ENCODE results near the gene ZNF732.

DNA sequence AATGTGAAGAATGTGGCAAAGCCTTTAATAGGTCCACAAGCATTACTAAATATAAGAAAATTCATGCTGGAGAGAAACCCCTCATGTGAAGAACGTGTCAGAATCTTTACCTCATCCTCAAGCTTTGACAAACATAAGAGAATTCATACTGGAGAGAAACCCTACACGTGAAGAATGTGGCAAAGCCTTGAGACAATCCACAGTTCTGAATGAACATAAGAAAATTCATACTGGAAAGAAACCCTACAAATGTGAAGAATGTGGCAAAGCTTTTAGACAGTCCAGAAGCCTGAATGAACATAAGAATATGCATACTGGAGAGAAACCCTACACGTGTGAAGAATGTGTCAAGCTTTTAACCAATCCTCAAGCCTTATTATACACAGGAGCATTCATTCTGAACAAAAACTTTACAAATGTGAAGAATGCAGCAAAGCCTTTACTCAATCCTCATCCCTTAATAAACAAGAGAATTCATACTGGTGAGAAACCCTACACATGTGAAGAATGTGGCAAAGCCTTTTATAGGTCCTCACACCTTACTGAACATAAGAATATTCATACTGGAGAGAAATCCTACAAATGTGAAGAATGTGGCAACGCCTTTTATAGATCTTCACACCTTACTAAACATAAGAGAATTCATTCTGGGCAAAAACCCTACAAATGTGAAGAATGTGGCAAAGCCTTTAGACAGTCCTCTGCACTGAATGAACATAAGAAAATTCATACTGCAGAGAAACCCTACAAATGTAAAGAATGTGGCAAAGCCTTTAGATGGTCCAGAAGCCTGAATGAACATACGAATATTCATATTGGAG is 51.1 kb downstream of the ZNF732 start:
- TF ChIP-seq, protein P1, sequence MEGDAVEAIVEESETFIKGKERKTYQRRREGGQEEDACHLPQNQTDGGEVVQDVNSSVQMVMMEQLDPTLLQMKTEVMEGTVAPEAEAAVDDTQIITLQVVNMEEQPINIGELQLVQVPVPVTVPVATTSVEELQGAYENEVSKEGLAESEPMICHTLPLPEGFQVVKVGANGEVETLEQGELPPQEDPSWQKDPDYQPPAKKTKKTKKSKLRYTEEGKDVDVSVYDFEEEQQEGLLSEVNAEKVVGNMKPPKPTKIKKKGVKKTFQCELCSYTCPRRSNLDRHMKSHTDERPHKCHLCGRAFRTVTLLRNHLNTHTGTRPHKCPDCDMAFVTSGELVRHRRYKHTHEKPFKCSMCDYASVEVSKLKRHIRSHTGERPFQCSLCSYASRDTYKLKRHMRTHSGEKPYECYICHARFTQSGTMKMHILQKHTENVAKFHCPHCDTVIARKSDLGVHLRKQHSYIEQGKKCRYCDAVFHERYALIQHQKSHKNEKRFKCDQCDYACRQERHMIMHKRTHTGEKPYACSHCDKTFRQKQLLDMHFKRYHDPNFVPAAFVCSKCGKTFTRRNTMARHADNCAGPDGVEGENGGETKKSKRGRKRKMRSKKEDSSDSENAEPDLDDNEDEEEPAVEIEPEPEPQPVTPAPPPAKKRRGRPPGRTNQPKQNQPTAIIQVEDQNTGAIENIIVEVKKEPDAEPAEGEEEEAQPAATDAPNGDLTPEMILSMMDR (IDR thresholded peaks at IDR 0.05), result no peak
- no peak for TF ChIP-seq POLR2A (IDR thresholded peaks at IDR 0.05)

Measured in heart left ventricle (tissue), 13 donors.